VCaP (cell line): Measurements from ENCODE around the gene TAGLN.

ENCODE experiments used
- H3K27ac ChIP-seq: fragments of 450-650 bp; 2 replicates; pipeline ENCODE4 v1.5.1; 2017
- CTCF ChIP-seq: fragments of 450-650 bp; conservative IDR thresholded peaks from 2 replicates; pipeline ENCODE4 v1.5.1; 2017; ENCODE audit warnings: mild to moderate bottlenecking, moderate library complexity

Gene TAGLN

GRCh38 chr11:117199916-117200812 lies 994 bp downstream of the TAGLN start:
- H3K27ac ChIP-seq, result no peak overlapping the region
- no peak for TF ChIP-seq CTCF

- H3K27ac ChIP-seq, result no peak overlapping the region
- no peak for TF ChIP-seq CTCF
Measured at GRCh38 chr11:117200813-117201657, 1.9 kb downstream of the TAGLN start.

- H3K27ac ChIP-seq, result no peak overlapping the region
- no peak for TF ChIP-seq CTCF
Measured at GRCh38 chr11:117201658-117202305, 2.6 kb downstream of the TAGLN start.

GRCh38 chr11:117202386-117203068 lies 3.4 kb downstream of the TAGLN start:
- no peak for TF ChIP-seq CTCF
- no peak overlapping the region for H3K27ac ChIP-seq

GRCh38 chr11:117203069-117203407 lies 3.9 kb downstream of the TAGLN start:
- TF ChIP-seq CTCF, result no peak
- no peak overlapping the region for H3K27ac ChIP-seq

GRCh38 chr11:117204283-117205080 lies 5.3 kb downstream of the TAGLN start:
- TF ChIP-seq CTCF, result no peak
- H3K27ac ChIP-seq, result no peak overlapping the region
